GF-D8 (cell line): ENCODE data around the gene ELAVL2.

Source experiments
- DNase-seq: peaks from one replicate; lab custom pipeline; 2025; lab: John Stamatoyannopoulos, UW

ELAVL2 gene

GRCh38 chr9:23721466-23721865 is 104.6 kb downstream of the ELAVL2 start:
- DNase-seq, result no peak

DNA sequence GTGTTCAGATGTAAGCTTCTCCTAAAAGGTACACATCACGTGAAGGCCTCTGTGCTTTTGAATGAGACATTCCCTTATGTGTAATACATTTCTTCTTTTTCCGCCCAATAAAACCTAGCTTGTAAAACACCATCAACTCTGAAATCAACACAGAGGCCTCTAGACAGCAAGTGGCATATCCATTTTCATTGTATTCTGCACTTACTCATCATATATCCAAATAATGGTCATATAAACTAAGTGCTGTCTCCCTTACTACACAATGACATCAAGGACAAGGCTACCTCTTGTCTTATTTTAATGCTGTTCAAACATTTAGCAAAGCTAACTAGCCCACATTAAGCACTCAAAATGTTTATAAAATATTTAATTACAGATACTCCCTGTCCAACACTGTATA is 108.5 kb downstream of the ELAVL2 start:
- no peak for DNase-seq

- DNase-seq, result no peak
Measured at GRCh38 chr9:23707249-23707648, 118.8 kb downstream of the ELAVL2 start.

GRCh38 chr9:23702311-23702922 is 123.6 kb downstream of the ELAVL2 start:
- no peak for DNase-seq

DNA sequence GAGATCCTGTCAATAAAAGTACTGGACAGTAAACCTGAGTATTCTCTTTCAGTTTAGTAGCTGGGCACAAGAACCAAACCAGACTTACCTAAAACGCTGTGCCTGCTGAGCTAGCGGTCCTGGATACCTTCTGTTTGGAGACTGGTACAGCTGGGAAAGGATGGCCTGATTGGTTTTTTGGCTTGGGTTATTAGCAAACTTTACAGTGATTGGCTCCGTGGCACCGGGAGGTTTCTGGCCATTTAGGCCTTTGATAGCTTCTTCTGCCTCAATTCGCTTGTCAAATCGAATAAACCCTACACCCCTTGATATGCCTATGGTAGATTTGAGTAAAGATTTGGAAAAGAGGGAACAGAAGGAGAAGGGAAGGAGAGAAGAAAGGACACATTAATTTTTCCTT is 124.7 kb downstream of the ELAVL2 start:
- no peak for DNase-seq

- no peak for DNase-seq
Measured at GRCh38 chr9:23700359-23700758, 125.7 kb downstream of the ELAVL2 start.

DNA sequence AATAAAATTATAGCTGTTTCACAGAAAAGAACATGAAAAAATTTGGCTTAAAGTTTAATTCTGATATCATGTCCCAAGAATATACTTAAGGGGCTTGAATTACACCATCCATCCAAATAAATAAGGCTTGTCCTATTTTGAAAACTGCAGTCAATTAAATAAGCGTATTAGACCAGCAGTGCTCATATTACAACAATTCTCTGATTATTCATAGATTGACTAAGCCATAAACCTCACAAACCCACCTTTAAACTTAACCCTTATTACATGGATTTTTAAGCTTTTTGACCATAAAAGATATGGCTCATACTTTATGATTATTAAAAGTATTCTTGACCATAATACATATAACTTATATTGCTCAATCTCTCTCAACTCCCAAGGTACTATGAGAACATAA is 127.9 kb downstream of the ELAVL2 start:
- no peak for DNase-seq

- DNase-seq, result no peak
Measured at GRCh38 chr9:23695572-23695971, 130.5 kb downstream of the ELAVL2 start.

GRCh38 chr9:23693374-23693773 is 132.7 kb downstream of the ELAVL2 start:
- no peak for DNase-seq

DNA sequence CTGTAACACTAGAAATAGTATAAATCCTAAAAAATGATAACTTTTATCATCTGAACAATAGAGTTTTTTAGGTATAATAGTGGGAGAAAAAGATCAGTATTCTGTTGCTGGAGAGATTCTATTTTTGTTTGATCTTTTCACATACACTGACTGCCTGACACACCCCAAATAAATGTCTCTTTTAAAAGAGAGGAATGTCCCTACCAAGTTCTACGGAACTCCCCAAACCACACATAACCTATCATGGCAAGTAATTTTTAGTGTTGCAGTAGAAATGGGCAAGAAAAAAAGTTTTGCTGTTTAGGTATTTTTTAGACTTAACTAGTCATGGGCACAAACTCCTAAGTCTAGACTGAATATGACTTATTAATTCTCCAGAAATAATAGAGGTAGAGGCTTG is 139.1 kb downstream of the ELAVL2 start:
- DNase-seq, result no peak

- no peak for DNase-seq
Measured at GRCh38 chr9:23686257-23686656, 139.8 kb downstream of the ELAVL2 start.

DNA sequence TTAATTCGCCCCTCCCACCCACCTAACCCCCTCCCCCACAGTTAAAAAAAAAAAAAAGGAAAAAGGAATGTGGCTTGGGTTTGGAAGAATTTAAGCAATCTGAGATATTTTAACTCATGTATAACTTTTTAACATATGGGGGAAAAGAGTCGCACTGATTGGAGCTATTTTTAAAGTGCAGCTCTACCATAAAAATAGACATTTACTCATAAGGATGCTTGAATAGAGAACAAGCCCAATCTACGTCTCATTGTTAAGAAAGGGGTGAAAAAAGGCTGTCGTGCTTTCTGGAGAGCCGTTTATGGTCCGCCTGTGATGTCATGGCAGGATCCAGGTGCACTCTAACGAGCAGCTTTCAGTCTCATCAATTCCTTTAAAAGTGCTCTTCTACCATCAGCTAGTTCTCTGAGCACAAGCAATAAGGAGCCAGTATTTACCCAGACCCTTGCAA is 142.4 kb downstream of the ELAVL2 start:
- DNase-seq, result no peak

DNA sequence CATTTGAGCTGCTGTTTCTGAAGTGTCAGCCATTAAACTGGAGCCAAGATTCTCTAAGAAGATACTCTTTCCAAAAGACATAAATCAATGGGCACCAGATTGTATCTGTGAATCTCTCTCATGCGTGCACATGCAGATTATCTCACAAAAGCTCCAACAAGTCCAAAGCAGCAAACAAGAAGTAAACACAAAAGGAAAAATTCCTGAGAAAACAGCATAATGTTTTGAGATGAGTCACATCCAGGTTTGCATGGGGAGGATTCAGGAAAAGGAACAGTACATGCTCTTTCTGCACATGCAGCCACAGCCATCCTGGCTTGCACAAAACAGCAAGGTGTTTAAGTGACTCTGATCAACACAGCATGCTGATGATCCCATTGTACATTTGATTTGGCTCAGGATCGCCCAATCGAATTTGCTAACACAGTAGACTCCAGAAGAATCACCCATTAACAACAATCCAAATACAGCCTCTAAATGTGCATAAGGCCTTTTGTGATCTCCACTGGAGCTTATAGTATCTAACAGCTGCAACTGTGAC is 143.1 kb downstream of the ELAVL2 start:
- DNase-seq, result no peak

- no peak for DNase-seq
Measured at GRCh38 chr9:23682352-23682751, 143.7 kb downstream of the ELAVL2 start.

DNA sequence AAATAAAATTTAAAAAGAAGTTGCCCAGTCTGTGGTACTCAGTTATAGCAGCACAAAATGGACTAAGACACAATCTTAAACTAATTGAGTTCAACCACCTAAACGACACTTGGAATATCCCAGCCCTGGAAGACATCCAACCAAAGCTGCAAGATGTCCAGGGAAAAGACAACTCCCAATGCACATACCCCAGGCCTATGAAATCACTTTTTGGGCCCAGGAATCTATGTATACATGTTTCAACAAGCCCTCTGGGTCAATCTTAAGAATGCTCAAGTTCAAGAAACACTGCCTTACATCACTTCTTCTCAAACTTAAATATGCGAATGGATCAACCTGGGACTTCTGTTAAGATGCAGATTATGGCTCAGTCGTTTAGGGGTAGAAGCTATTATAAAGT is 148.6 kb downstream of the ELAVL2 start:
- no peak for DNase-seq

DNA sequence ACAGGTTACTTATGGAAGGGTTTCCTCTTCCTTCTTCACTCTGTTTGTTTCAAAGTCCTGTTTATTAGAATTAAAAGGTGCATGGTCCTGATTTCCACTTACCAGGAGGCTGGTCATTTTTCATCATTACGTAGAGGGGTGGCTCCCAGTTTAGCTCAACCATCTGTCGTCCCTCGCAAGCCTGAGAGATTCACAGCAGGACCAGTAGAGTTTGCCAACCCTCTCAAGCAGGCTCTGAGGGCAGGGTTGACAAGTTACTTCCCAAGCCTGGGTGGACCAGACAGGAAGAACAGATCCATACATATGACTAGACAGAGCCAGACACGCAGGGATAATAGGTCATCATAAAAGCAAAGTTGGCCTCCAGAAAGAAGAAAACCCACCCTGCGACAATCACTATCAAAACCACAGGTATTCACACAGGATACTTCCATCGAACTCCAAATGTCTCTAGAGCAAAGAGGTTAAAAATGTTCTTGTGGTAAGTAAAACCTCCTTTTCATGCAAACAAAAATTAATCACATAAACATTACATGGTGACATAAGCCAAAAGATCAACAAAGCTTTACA is 151.9 kb downstream of the ELAVL2 start:
- no peak for DNase-seq

DNA sequence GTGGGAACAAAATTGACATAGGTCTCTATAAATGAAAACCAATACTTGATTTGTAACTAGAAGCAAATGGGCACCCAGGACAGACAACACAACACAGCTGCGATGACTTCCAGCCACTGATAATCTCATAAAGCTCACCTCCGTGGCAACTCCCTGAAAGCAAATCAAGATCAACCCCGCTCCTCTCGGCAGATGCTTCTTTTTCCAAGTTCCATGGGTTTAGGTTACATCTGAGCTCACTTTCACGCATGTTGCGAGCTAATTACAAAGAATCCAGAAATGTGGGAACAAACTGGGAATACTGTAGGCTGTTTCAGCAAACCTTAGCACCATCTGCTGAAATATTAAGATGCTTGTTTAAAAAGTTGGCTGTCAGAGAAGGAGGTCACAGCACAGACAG is 153.9 kb downstream of the ELAVL2 start:
- DNase-seq, result no peak

GRCh38 chr9:23669776-23670175 is 156.3 kb downstream of the ELAVL2 start:
- no peak for DNase-seq

DNA sequence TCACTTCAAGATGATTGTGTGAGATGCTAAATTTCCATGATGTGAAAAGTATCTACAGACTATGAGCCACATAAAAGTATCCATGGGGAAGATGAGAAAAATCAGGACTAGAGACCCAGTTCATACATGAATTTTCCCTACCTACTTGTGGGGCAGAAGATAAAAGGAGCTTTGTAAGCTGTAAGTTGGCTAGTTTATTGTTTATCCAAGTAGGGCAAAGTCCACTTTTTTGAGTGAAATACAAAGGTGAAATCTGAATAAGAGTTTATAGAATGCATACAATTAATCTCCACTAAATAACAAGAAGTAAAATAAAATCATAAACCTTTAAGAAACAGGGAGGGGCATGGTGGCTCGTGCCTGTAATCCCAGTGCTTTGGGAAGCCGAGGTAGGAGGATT is 160.4 kb downstream of the ELAVL2 start:
- no peak for DNase-seq

DNA sequence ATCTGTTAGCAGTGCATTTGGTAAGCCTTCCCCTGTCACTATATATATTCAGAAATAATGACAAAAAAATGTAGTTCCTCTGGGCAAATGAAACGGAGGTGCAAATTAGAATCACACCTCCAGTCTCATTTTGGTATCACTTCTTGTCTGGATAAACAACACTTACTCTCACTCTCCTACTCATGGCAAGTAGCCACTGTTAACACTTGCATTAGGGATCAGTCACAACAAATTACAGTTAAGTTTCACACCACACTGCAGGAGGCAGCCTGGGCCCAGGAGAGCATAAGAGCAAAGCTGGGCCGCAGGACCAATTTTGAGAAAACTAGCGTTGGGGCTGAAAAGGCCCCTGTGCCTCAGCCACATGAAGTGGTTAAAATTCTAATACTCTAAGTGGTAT is 161.0 kb downstream of the ELAVL2 start:
- no peak for DNase-seq

- no peak for DNase-seq
Measured at GRCh38 chr9:23663946-23664345, 162.1 kb downstream of the ELAVL2 start.

- no peak for DNase-seq
Measured at GRCh38 chr9:23663536-23663935, 162.5 kb downstream of the ELAVL2 start.

GRCh38 chr9:23663125-23663524 is 162.9 kb downstream of the ELAVL2 start:
- DNase-seq, result no peak

GRCh38 chr9:23662320-23662719 is 163.7 kb downstream of the ELAVL2 start:
- no peak for DNase-seq
